K562 (cell line): ENCODE measurements around the gene PLD1. TPM values are rescaled to one million over a fixed set of nuclear protein-coding genes. Genes with fewer than 3 reads are reported as not detected.

ENCODE experiments used
- ATAC-seq: fragments of 200-7000 bp; cut with Tn5 transposase; 3 replicates; pipeline ENCODE4 v1.9.1; 2020; ENCODE audit warnings: moderate library complexity
- BruUV-seq: library from RNA; stranded (reverse); fragments of 400-500 nt; replicated peaks from 2 replicates; lab custom pipeline; 2021; lab: Mats Ljungman, UMichigan
- CTCF ChIA-PET: fragments of 300-600 bp; formaldehyde crosslinking; extraction: SDS; loops from one replicate; lab custom pipeline; 2021; ENCODE audit warnings: low intra/inter-chr PET ratio; lab: Yijun Ruan, JAX
- POLR2A ChIA-PET: fragments of 300-600, 350-650 bp; sonication (Branson Sonifier 250); formaldehyde crosslinking; extraction: SDS; loops from one replicate; lab custom pipeline; 2021; ENCODE audit warnings: antibody characterized with exemption, inconsistent platforms; lab: Yijun Ruan, JAX
- DNase-seq, 4 experiments: peaks; one replicate each; pipeline versions ENCODE4 v3.0.0 to v3.0.0-alpha.2; 2011 to 2018; ENCODE audit warnings: low spot score in 3 of 4, mixed read lengths in 3 of 4; ENCODE audit errors: extremely low read depth in 1 of 4
- FAIRE-seq: peaks from 2 replicates; lab custom pipeline; 2011; peaks lifted over from hg19 to GRCh38; lab: Jason Lieb, UNC
- H2AFZ ChIP-seq: 2 replicates; pipeline ENCODE4 v1.6.0; 2011; ENCODE audit warnings: low read depth, low read length, control low read depth, inconsistent platforms
- H3K27ac ChIP-seq: fragments of 200-600 bp; 3 replicates; pipeline ENCODE4 v1.8.0; 2011; ENCODE audit warnings: low read depth, mild to moderate bottlenecking, control low read depth, inconsistent platforms, low read length, moderate library complexity, mixed read lengths; ENCODE audit errors: extremely low read depth
- H3K27me3 ChIP-seq, 2 experiments: fragments of 300-600 bp in 1 of 2; 2 replicates in 1 of 2; 3 replicates in 1 of 2; pipeline versions ENCODE4 v1.6.0 to v1.8.0; 2011; ENCODE audit warnings: inconsistent platforms in 2 of 2, low read length in 2 of 2, mild to moderate bottlenecking in 1 of 2, mixed read lengths in 1 of 2, moderate library complexity in 1 of 2; ENCODE audit not compliant: control insufficient read depth in 2 of 2, insufficient read depth in 2 of 2
- H3K36me3 ChIP-seq: fragments of 300-600 bp; 3 replicates; pipeline ENCODE4 v1.8.0; 2011; ENCODE audit warnings: mild to moderate bottlenecking, low read length, inconsistent platforms; ENCODE audit not compliant: control insufficient read depth, insufficient read depth
- H3K4me1 ChIP-seq, 2 experiments: fragments of 200-600 bp in 1 of 2; replicated peaks in 1 of 2; 2 replicates in 1 of 2; 3 replicates in 1 of 2; pipeline versions ENCODE4 v1.5.1 to v1.8.0; 2011; ENCODE audit warnings: inconsistent platforms in 2 of 2, low read length in 2 of 2, mild to moderate bottlenecking in 1 of 2, mixed read lengths in 1 of 2, moderate library complexity in 1 of 2; ENCODE audit not compliant: control insufficient read depth in 2 of 2, insufficient read depth in 2 of 2
- H3K4me2 ChIP-seq: 2 replicates; pipeline ENCODE4 v1.6.1; 2011; ENCODE audit warnings: low read length, control low read depth, inconsistent platforms, mixed read lengths; ENCODE audit not compliant: insufficient read depth
- H3K4me3 ChIP-seq: fragments of 200-600 bp; sonication (generic), shearing (Covaris generic); 2 replicates; pipeline ENCODE4 v1.5.1; 2016; ENCODE audit warnings: control low read depth, inconsistent platforms
- H3K79me2 ChIP-seq: fragments of 200-600 bp; 3 replicates; pipeline ENCODE4 v1.8.0; 2011; ENCODE audit warnings: low read length, inconsistent platforms; ENCODE audit not compliant: control insufficient read depth, insufficient read depth
- H3K9ac ChIP-seq, 2 experiments: 2 replicates each; pipeline versions ENCODE4 v1.6.0 to v1.6.1; 2011; ENCODE audit warnings: low read depth in 2 of 2, low read length in 2 of 2, control low read depth in 1 of 2, inconsistent platforms in 1 of 2, mild to moderate bottlenecking in 1 of 2, mixed read lengths in 1 of 2; ENCODE audit not compliant: insufficient read depth in 1 of 2
- H3K9me1 ChIP-seq: one replicate; pipeline ENCODE4 v1.6.0; 2011; ENCODE audit warnings: inconsistent platforms, mild to moderate bottlenecking, low read length, moderate library complexity; ENCODE audit not compliant: control insufficient read depth, insufficient read depth
- H3K9me3 ChIP-seq: replicated peaks from 2 replicates; pipeline ENCODE4 v1.5.1; 2011; ENCODE audit warnings: low read depth, low read length, inconsistent platforms; ENCODE audit not compliant: control insufficient read depth, insufficient read depth
- H4K20me1 ChIP-seq: replicated peaks from 2 replicates; pipeline ENCODE4 v1.6.1; 2011; ENCODE audit warnings: low read length, inconsistent platforms, mixed read lengths; ENCODE audit not compliant: control insufficient read depth, insufficient read depth
- BCL6 ChIP-seq: fragments of 250-450 bp; sonication (Bioruptor Pico); IDR thresholded peaks from 2 replicates; pipeline ENCODE4 v1.4.0; 2020
- CREB1 ChIP-seq, 2 experiments: sonication (generic) in 1 of 2; formaldehyde crosslinking in 1 of 2; IDR thresholded peaks; 2 replicates each; pipeline versions ENCODE4 v1.6.1 to v1.8.0; 2012 to 2022; ENCODE audit warnings: inconsistent platforms in 1 of 2, mild to moderate bottlenecking in 1 of 2, missing genetic modification reagents in 1 of 2, moderate library complexity in 1 of 2
- FOXA1 ChIP-seq: fragments of 450-650 bp; IDR thresholded peaks from 2 replicates; pipeline ENCODE4 v1.6.1; 2016; ENCODE audit warnings: mild to moderate bottlenecking, borderline replicate concordance
- FOXK2 ChIP-seq, 2 experiments: fragments of 450-650 bp; IDR thresholded peaks in 1 of 2; conservative IDR thresholded peaks in 1 of 2; 2 replicates each; pipeline ENCODE4 v1.6.1; 2016; ENCODE audit warnings: low read depth in 2 of 2, mild to moderate bottlenecking in 1 of 2
- POLR2A ChIP-seq: fragments of 450-650 bp; conservative IDR thresholded peaks from 2 replicates; pipeline ENCODE4 v1.6.1; 2016
- POLR2H ChIP-seq: IDR thresholded peaks from 2 replicates; pipeline ENCODE4 v1.6.1; 2016; ENCODE audit warnings: missing genetic modification characterization, low read depth, mild to moderate bottlenecking, control low read depth, missing compliant biosample characterization, moderate library complexity
- SETDB1 ChIP-seq: IDR thresholded peaks from one replicate; pipeline ENCODE4 v1.6.1; 2012; ENCODE audit warnings: low read length, control low read depth, inconsistent platforms
- ZNF445 ChIP-seq: fragments of 250-450 bp; sonication (Bioruptor Pico); IDR thresholded peaks from 2 replicates; pipeline ENCODE4 v1.4.0; 2020; ENCODE audit warnings: low read depth, mild to moderate bottlenecking, moderate library complexity
- ZNF551 ChIP-seq: fragments of 250-450 bp; sonication (Bioruptor Pico); IDR thresholded peaks from 2 replicates; pipeline ENCODE4 v1.5.0; 2021; ENCODE audit warnings: mild to moderate bottlenecking, moderate library complexity
- in situ Hi-C: fragments of 300-500 bp; cut with MboI; formaldehyde crosslinking; loops from 4 replicates; pipeline ENCODE4 v1.15.0; 2018; ENCODE audit warnings: inconsistent platforms, mixed read lengths
- intact Hi-C: fragments of 100-400 bp; cut with micrococcal nuclease; formaldehyde crosslinking; loops from 2 replicates; pipeline ENCODE4 v1.14.2; 2022
- polyA plus RNA-seq, 8 experiments: library from polyadenylated mRNA; depleted of rRNA in 4 of 8; stranded (reverse) in 5 of 8; unstranded in 3 of 8; fragments of >200 nt; fragmentation: Nextera tagmentation in 2 of 8; fragmentation: Illumina TruSeq in 1 of 8; extraction: Ambion mirVana in 2 of 8; extraction: Trizol in 1 of 8; gene quantifications; 2 replicates each; pipeline versions ENCODE4 v1.2.1 to v1.2.3, GENCODE V29; 2011 to 2014; ENCODE audit warnings: inconsistent platforms in 1 of 8, missing spikeins in 1 of 8
- total RNA-seq, 7 experiments: library from RNA; depleted of rRNA in 6 of 7; stranded (reverse); fragments of >200 nt in 6 of 7; fragmentation: Illumina TruSeq in 2 of 7; extraction: Trizol in 2 of 7; gene quantifications; 2 replicates each; pipeline versions ENCODE4 v1.2.1 to v1.2.3, GENCODE V29; 2011 to 2021; ENCODE audit warnings: low replicate concordance in 1 of 7
- TF ChIP-seq, protein P1 (sequence below): fragments of 450-650 bp; formaldehyde crosslinking; IDR thresholded peaks from 2 replicates; pipeline ENCODE4 v1.4.0; 2020; ENCODE audit warnings: mild to moderate bottlenecking
- TF ChIP-seq, protein P2 (sequence below), 2 experiments: fragments of 450-650 bp in 1 of 2; sonication (generic) in 1 of 2; formaldehyde crosslinking in 1 of 2; IDR thresholded peaks; 2 replicates each; pipeline versions ENCODE4 v1.7.1 to v1.9.0; 2016 to 2022; ENCODE audit warnings: inconsistent platforms in 1 of 2, mild to moderate bottlenecking in 1 of 2, missing genetic modification reagents in 1 of 2
- TF ChIP-seq, protein P3 (sequence below): fragments of 250-450 bp; sonication (Bioruptor Pico); IDR thresholded peaks from 2 replicates; pipeline ENCODE4 v1.5.1; 2021; ENCODE audit warnings: mild to moderate bottlenecking

PLD1 gene
- total and polyA plus RNA-seq, 9 of the 15 experiments (the other 6 are each of a cell fraction or from before 2014, with no cell fraction given), result 8.4 to 26.1 (median 18.6) TPM

DNA sequence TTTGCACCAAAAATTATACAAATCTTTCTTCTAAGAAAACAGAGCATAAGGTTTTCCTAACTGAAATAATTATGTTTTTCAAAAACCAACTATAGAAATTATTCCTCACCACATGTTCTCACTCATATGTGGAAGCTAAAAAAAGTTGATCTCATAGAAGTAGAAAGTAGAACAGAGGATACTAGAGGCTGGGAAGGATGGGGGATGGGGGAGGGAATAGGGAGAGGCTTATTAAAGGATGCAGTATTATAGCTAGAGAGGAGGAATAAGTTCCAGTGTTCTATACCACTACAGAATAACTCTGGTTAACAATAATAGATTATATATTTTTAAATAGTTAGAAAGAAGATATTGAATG lies 20.2 kb upstream of the PLD1 start:
- Histone ChIP-seq H3K27ac (no peak overlapping the region), H3K9me3 (no peaks in the 10 kb centered on the region), H3K36me3 (no peaks in the 10 kb centered on the region), H3K9me1 (no peaks in the 10 kb centered on the region), H4K20me1 (no peaks in the 10 kb centered on the region), H3K4me3 (no peak overlapping the region), H3K4me1 (peaks cover 0 to 15% of the 10 kb centered on the region in 2 experiments; a peak in 3 of 5 replicates), H3K9ac (no peak overlapping the region), H2AFZ (no peak overlapping the region; the same call in 1 of the 2 replicates), H3K27me3 (no peaks in the 10 kb centered on the region), H3K79me2 (no peaks in the 10 kb centered on the region), H3K4me2 (no peak overlapping the region)
- ATAC-seq (no peak), DNase-seq (no peak), FAIRE-seq (no peak)
- CTCF ChIA-PET, result no interaction called here
- intact Hi-C loops, result loop anchor here (1.0 to 10.0 kb wide), 4 partner anchors 58 to 644 kb away; no protein-coding TSS in a partner anchor
- in situ Hi-C loops, result no loop called here
- POLR2A ChIA-PET, result interaction anchor here (0.6 to 1.4 kb wide), 3 partner anchors 20 to 645 kb away, joined by 3 read pairs; partner anchors contain the start of gene PLD1
- no TSS peak for BruUV-seq
- no peak for TF ChIP-seq FOXA1
- TF ChIP-seq, protein P1, sequence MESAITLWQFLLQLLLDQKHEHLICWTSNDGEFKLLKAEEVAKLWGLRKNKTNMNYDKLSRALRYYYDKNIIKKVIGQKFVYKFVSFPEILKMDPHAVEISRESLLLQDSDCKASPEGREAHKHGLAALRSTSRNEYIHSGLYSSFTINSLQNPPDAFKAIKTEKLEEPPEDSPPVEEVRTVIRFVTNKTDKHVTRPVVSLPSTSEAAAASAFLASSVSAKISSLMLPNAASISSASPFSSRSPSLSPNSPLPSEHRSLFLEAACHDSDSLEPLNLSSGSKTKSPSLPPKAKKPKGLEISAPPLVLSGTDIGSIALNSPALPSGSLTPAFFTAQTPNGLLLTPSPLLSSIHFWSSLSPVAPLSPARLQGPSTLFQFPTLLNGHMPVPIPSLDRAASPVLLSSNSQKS (CRISPR knock-in tag), result no peak
- no peak for TF ChIP-seq ZNF551 (CRISPR knock-in tag)
- no peak for TF ChIP-seq POLR2A
- TF ChIP-seq BCL6, result no peak
- no peak for TF ChIP-seq SETDB1
- TF ChIP-seq ZNF445 (CRISPR knock-in tag), result no peak
- TF ChIP-seq, protein P2, sequence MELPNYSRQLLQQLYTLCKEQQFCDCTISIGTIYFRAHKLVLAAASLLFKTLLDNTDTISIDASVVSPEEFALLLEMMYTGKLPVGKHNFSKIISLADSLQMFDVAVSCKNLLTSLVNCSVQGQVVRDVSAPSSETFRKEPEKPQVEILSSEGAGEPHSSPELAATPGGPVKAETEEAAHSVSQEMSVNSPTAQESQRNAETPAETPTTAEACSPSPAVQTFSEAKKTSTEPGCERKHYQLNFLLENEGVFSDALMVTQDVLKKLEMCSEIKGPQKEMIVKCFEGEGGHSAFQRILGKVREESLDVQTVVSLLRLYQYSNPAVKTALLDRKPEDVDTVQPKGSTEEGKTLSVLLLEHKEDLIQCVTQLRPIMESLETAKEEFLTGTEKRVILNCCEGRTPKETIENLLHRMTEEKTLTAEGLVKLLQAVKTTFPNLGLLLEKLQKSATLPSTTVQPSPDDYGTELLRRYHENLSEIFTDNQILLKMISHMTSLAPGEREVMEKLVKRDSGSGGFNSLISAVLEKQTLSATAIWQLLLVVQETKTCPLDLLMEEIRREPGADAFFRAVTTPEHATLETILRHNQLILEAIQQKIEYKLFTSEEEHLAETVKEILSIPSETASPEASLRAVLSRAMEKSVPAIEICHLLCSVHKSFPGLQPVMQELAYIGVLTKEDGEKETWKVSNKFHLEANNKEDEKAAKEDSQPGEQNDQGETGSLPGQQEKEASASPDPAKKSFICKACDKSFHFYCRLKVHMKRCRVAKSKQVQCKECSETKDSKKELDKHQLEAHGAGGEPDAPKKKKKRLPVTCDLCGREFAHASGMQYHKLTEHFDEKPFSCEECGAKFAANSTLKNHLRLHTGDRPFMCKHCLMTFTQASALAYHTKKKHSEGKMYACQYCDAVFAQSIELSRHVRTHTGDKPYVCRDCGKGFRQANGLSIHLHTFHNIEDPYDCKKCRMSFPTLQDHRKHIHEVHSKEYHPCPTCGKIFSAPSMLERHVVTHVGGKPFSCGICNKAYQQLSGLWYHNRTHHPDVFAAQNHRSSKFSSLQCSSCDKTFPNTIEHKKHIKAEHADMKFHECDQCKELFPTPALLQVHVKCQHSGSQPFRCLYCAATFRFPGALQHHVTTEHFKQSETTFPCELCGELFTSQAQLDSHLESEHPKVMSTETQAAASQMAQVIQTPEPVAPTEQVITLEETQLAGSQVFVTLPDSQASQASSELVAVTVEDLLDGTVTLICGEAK (IDR thresholded peaks at IDR 0.05), result no peak
- TF ChIP-seq, protein P2 (CRISPR knock-in tag; IDR thresholded peaks at IDR 0.05), result no peak
- no peak for TF ChIP-seq POLR2H (tag)
- TF ChIP-seq, protein P3, sequence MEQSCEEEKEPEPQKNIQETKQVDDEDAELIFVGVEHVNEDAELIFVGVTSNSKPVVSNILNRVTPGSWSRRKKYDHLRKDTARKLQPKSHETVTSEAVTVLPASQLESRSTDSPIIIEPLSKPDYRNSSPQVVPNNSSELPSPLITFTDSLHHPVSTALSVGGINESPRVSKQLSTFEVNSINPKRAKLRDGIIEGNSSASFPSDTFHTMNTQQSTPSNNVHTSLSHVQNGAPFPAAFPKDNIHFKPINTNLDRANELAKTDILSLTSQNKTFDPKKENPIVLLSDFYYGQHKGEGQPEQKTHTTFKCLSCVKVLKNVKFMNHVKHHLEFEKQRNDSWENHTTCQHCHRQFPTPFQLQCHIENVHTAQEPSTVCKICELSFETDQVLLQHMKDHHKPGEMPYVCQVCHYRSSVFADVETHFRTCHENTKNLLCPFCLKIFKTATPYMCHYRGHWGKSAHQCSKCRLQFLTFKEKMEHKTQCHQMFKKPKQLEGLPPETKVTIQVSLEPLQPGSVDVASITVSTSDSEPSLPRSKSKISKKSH (CRISPR knock-in tag), result no peak
- TF ChIP-seq CREB1 (IDR thresholded peaks at IDR 0.05), result no peak
- TF ChIP-seq CREB1 (CRISPR knock-in tag; IDR thresholded peaks at IDR 0.05), result no peak
- TF ChIP-seq FOXK2 (conservative IDR thresholded peaks at IDR 0.05 in 1 of 2, IDR thresholded peaks at IDR 0.05 in 1 of 2; ENCODE audit: low read depth in 2 of 2), result no peak
